NCI-H748 (cell line): Measurements from ENCODE around the gene RPS6KA5.
"Not testable (repeated sequence)": the region's sequence is repeated elsewhere in the genome, so short reads cannot be mapped to it uniquely, and the experiment has no call there.

Experiments
- DNase-seq: peaks from one replicate; lab custom pipeline; 2025; ENCODE audit not compliant: unreplicated experiment; lab: John Stamatoyannopoulos, UW

The RPS6KA5 gene

DNA sequence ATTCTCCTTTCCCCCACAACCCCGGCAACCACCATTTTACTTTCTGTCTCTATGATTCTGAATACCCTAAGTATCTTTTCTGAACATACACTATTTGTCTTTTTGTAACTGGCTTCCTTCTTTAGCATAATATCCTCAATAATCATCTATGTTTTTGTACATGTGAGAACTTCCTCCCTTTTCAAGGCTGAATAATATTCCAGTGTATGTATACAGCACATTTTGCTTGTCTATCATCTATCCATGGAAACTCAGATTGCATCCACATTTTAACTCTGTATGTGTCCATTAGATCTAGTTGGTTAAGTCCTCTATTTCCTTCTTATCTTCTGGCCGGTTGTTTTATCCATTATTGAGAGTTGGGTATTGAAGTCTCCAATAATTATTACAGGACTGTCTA is 180.2 kb downstream of the RPS6KA5 start:
- no peak for DNase-seq

GRCh38 chr14:90874599-90874998 is 185.8 kb downstream of the RPS6KA5 start:
- DNase-seq: no peak

DNA sequence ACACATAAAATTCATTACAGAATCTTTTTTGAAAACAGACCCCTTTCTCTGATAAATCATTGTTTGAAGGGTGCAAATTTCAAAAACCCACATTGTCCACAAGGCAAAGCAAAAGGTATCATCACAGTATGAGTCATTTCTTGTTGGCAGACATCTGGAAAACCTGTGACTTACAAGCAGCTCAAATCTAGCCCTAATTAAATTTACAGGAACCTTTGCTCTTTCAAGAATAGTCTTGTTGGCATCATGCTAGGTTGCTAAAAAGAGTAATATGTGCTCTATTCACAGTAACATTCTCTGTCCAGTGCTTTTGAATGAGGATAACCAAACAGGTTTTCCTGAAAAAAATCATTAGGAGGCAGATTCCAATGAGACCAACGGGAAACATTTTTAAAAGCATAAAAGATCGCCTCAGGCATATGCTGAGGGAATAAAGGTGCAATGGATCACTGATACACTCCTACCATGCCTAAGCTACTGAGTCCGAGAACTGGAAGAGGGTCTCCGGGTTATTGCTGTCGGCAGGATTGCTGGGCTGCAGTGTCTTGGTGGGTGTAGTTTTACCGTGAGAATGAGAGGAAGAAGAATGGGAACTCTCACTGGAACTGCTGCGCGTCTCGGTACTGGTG is 188.7 kb downstream of the RPS6KA5 start:
- DNase-seq: no peak

DNA sequence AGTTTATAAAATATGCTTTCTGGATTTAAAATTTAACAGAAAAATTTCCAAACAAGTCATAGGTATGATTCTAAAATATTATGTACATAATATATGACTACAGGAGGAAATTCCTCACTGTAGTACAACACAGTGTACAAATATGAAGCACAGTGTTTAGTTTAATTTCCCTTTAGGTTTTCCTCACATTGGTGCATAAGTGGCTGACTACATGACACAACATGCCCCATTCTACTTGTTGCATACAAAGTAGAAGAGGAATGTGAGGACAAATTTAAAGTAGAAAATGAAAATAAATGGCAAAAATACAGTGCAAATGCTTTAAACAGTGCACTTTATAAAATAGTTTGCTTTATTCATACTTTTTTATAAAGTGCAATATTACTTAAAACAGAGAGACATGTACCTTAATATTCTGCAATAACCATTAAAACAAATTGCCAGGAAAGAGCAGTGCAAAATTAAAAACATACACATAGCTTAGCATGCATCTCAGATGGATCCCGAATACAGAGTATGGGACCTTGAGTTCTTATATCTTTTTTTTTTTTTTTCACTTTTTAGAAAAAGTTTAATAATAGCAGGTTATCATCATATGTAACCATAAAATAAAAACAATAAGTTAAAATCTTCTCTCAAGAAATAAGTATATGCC is 189.4 kb downstream of the RPS6KA5 start:
- DNase-seq: no peak

DNA sequence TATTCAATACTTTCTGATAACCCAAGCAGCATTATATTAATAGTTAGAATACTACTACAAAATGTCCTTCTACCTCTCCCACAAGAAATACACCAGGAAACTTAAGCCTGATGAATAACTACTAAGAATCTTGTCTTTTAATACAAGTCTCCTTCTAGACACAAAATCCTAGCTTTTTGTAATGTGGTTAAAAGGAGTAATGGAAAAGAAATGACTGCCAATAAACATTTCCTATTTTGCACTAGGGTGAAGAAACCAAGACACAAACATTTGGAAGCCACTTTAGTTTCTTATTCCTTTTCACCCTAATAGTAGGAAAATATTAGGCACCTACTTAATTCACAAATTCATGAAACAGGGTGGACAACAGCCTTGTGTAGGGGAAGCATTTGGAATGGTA is 192.9 kb downstream of the RPS6KA5 start:
- DNase-seq: no peak

- no peak for DNase-seq
These were observed 193.6 kb downstream of the RPS6KA5 start for GRCh38 chr14:90866833-90867232.

DNA sequence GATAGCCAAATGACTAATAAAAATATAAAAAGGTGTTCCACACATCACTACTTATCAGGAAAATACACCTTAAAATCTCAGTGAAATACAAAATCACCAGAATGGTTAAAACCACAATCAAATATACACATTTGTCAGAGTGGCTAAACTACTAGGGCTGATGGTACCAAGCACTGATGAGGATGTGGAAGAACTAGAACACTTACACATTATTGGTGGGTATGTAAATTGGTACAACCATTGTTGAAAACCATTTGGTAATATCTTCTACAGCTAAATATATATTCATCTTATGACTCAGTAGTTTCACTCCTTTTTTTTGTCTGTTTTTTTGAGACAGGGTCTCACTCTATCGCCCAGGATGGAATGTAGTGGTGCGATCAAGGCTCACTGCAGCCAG is 195.7 kb downstream of the RPS6KA5 start:
- DNase-seq: no peak

DNA sequence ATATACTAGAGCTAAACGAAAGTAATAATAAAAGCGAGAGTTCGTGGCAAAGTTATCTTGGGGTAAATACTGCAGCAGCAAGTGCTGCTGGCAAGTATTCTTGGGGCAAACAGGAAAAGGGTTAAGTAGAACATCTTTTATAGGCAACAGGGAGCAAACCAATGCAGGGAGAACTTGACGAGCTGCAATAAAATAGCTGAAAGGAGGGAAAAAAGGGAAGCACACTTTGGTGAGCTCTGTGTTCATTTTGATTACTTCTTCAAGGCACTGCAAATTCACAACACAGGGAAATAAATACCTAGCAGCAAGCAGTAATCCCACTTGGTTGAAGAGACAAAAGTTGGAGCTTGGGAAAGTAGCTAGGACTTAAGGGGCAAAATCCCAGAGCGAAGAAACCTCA is 201.9 kb downstream of the RPS6KA5 start:
- no peak for DNase-seq

GRCh38 chr14:90857866-90858265 is 202.6 kb downstream of the RPS6KA5 start:
- DNase-seq: no peak

DNA sequence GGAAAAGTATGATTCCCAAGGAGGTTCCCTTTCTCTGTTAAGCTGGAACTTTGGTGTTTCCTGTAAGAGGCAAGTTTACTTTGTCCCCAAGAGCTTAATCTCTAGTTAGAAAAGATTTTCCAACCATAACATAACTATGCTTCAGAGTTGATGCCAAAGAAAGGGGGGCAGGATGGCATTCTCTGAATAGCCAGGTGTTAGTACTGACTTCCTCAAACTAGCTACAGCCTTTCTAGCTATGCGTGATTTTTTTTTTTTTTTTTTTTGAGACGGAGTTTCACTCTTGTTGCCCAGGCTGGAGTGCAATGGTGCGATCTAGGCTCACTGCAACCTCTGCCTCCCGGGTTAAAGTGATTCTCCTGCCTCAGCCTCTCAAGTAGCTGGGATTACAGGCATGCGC is 204.3 kb downstream of the RPS6KA5 start:
- DNase-seq: not testable (repeated sequence)

- no peak for DNase-seq
These were observed 207.3 kb downstream of the RPS6KA5 start for GRCh38 chr14:90853116-90853515.

- no peak for DNase-seq
These were observed 209.0 kb downstream of the RPS6KA5 start for GRCh38 chr14:90851327-90852036.

DNA sequence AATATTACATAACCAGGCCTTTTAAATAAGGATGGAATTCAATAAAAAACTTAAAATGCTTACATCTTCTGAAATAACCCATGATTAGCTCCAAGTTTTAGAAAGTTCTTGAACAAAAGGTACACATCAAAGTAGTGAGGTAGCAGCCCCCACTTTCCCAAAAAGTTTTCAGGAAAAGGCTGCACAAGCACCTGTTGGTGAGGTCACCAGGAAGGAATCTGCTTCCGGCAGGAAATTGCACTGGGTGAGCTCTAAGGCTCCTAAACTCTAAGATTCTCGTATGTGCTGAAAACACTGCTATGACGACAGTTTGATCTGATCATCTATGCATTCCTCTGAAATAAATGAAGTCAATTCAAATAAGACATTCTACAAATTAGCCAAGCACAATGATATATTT is 210.0 kb downstream of the RPS6KA5 start:
- DNase-seq: no peak

DNA sequence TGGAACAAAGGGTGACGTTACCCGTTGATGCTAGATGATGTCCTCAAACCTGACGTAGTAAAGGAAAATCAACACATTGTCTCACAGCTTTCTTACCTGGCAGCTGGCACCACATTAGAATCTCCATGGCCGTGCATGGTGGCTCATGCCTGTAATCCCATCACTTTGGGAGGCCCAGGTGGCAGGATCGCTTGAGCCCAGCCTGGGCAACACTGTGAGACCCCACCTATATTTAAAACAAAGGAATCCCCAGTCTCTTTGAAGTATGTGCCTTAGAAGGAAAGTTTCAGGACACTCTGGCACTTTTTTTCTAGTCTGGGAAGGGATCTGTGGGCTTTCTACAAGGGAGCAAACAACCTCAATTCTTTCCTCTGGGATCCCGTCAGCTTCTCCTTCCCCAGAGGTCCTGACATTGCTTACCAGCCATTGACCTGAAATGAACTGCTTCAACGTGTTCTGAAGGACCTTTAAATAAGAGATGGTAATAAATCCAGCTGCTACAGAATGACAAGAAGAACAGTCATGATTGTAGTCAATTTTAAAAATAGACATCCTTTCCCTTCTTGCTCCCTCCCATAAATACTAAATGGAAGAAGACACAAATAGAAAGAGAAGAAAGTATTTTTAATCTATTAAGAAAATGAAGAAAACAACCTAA is 210.5 kb downstream of the RPS6KA5 start:
- DNase-seq: no peak

DNA sequence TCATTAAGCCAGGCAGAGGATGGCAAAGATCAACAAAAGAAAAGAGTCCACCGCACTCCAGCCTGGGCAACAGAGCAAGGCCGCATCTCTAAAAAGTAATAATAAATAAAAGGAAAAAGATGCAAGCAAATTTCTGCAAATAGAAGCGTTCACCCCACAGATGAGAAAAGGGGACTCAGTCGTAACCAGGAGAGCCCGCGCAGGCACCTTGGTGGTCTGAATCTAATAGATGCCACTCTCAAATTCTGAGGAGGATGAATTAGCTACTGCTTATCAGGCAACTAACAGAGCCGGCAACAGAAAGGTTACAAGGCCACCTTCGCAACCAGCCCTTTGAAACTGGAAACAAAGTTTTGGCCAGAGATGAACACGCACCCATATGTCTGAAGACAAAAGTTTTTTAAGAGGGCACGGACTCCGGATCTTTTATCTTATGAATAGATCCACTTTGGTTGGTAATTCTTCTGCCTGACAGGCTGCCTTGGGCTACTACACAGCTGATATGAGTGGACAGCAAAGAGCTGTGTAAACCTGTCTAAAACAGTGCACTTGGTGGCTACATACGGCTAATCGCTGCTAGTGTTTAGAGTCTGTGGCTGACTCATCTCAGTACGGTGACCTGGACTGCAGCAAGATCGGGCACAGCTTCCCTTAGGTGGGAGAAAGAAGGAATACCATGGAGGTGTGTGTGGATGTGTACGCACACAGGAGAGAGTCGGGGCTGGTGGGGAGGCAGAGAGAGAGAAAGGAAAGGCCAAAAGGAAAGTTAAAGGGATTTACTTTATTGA is 211.3 kb downstream of the RPS6KA5 start:
- DNase-seq: no peak

DNA sequence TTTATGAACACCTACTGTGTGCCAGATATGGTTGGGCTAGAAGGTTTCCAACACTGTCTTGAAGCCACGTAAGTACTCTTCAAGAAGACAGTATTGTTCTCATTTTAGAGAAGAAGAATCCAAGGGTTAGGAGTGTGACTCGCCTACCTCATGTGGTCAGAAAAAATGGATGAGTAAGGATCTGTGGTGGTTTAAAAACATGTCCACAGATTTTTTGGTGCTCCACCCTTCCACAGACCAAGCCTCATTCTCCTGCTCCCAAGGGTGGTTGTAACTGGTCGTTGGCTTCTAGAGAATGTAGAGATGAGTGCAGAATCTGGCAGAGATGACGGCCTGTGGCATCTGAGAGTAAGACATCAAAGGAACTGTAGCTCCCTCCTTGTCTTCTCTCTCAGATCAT is 213.9 kb downstream of the RPS6KA5 start:
- no peak for DNase-seq

DNA sequence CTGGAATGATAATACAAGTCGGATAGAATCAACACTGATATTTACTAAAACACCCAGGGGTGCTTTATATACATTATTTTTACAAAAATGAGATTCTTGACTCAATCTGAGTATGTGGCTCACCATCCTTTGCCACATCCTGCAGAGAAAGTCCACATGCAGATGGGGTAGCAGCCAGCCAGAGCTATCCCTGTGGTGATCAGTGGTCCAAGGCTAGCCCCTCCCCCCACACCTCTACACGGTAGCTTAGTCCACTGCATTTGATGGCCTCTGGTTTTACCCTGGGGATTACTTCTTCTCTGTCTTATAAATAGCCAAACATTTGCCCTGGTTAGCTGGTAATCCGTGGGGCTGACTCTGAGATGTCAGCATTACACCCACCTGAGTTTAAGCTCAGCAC is 216.1 kb downstream of the RPS6KA5 start:
- no peak for DNase-seq

DNA sequence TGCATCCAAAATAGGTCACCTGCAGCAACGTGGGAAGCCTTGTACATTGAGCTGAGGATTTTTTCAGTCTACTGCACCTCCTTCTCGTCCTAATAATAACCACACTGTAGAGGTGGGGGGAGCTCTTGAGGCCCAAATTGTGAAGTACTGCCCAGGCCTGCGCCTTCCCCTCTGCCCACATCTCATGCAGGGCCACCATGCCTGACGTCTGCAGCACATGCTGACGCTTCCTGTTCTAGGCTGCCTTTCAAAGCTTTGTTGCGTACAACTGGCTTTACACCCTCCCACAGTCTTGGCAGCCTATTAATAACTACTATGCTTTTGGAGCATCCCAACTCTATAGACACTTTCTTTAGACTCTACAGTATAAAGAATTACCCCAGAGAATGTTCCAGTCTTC is 217.7 kb downstream of the RPS6KA5 start:
- DNase-seq: no peak

DNA sequence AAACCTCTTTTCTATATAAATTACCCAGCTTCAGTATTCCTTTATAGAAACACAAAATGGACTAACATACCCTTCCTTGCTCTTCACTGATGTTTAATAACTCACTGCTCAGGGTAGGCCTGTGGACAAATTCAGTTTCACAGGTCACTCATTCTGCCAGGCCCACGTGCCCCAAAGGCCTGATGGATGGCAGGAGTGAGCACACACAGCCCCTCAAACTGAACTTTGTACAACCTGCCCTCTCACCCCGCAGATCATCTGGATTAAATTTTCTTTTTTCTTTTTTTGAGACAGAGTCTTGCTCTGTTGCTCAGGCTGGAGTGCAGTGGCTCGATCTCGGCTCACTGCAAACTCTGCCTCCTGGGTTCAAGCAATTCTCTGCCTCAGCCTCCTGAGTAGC is 219.8 kb downstream of the RPS6KA5 start:
- not testable (repeated sequence) for DNase-seq

DNA sequence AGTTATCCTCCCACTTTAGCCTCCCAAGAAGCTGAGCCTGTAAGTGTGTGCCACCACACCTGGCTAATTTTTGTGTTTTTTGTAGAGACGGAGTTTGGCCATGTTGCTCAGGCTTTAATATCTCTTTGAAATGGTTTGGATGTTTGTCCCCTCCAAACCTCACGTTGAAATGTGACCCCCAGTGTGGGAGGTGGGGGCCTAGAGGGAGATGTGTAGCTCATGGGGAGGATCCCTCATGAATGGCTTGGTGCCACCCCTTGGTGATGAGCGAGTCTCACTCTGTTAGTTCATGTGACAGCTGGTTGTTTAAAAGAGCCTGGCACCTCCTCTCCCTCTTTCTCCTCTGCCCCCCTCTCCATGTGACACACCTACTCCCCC is 220.6 kb downstream of the RPS6KA5 start:
- DNase-seq: no peak
